A549 (cell line): Measurements from ENCODE around the gene TTC12. TPM values are rescaled to one million over a fixed set of nuclear protein-coding genes. Genes with fewer than 3 reads are reported as not detected.

Source experiments
- polyA plus RNA-seq, 4 experiments: library from polyadenylated mRNA; depleted of rRNA in 3 of 4; stranded (reverse); fragments of >200 nt; fragmentation: RNase III in 1 of 4; extraction: RNeasy Plus Mini Kit Qiagen cat#74134 plus additional on column Dnase treatment in 1 of 4; gene quantifications; 2 replicates in 3 of 4; 3 replicates in 1 of 4; pipeline ENCODE4 v1.2.3, GENCODE V29; 2011 to 2017

TTC12 gene
- polyA plus RNA-seq, 2 of the 4 experiments (the other 2 are of a cell fraction), result 5.9 to 13.5 TPM

Other genes starting within 250 kb of the TTC12 start
- gene ANKK1, start 73.2 kb downstream of the TTC12 start, polyA plus RNA-seq (2011; rRNA removed), result 0.08 and 0.16 TPM in 2 replicates
- 0.03 TPM in 1 of 3 replicates, not detected in the others for gene ANKK1, start 73.2 kb downstream of the TTC12 start, polyA plus RNA-seq (2017; fragmentation: RNase III; extraction: RNeasy Plus Mini Kit Qiagen cat#74134 plus additional on column Dnase treatment)
- gene DRD2, start 160.8 kb downstream of the TTC12 start, polyA plus RNA-seq (2011; rRNA removed), result not detected in 2 replicates
- not detected in 3 replicates for gene DRD2, start 160.8 kb downstream of the TTC12 start, polyA plus RNA-seq (2017; fragmentation: RNase III; extraction: RNeasy Plus Mini Kit Qiagen cat#74134 plus additional on column Dnase treatment)